Measurements from ENCODE around the gene CSF3.

DNA sequence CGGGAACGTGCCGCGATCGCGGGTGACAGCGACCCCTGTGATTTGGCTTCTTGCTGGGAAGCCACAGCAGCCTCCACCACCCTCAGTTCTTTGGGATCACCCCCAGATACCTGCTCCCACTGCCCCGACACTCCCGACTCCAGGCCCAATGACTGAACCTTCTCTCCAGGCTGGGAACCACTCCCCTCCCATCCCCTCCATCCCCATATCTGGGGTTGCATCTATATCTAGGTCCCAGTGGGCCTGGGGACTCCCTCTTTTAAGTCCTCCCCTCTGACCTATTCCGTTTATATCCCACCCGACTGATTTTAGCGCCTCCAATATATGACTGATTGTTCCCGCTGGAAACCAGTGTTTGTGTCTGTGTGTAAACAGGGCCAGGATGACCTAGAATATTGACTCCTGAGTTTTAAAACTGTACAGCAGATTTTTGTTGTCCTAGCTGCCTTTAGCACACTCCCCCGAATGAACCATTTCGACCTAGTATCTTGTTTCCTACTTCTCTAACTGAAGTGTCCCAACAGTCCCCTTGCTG, 34.0 kb upstream of the CSF3 start:
- TF ChIP-seq, protein P1, sequence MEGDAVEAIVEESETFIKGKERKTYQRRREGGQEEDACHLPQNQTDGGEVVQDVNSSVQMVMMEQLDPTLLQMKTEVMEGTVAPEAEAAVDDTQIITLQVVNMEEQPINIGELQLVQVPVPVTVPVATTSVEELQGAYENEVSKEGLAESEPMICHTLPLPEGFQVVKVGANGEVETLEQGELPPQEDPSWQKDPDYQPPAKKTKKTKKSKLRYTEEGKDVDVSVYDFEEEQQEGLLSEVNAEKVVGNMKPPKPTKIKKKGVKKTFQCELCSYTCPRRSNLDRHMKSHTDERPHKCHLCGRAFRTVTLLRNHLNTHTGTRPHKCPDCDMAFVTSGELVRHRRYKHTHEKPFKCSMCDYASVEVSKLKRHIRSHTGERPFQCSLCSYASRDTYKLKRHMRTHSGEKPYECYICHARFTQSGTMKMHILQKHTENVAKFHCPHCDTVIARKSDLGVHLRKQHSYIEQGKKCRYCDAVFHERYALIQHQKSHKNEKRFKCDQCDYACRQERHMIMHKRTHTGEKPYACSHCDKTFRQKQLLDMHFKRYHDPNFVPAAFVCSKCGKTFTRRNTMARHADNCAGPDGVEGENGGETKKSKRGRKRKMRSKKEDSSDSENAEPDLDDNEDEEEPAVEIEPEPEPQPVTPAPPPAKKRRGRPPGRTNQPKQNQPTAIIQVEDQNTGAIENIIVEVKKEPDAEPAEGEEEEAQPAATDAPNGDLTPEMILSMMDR (IDR thresholded peaks at IDR 0.05; ENCODE audit: low read length) = peak; percentile 6; the same call in 1 of the 2 replicates
- no peak for TF ChIP-seq EZH2 (IDR thresholded peaks at IDR 0.05; ENCODE audit: borderline replicate concordance, low read length)

Measured in OCI-LY1 (cell line).